Cerebellar cortex (tissue), 1 donor: ENCODE measurements around the gene SLC35B4.
"Not testable (repeated sequence)": the region's sequence is repeated elsewhere in the genome, so short reads cannot be mapped to it uniquely, and the experiment has no call there.

Experiments used
- DNase-seq: peaks from one replicate; pipeline ENCODE4 v3.0.0-alpha.2; 2015; ENCODE audit warnings: low spot score

Gene SLC35B4

GRCh38 chr7:134331393-134331792, 14.7 kb upstream of the SLC35B4 start:
- no peak for DNase-seq

GRCh38 chr7:134330974-134331373, 14.2 kb upstream of the SLC35B4 start:
- no peak for DNase-seq

DNA sequence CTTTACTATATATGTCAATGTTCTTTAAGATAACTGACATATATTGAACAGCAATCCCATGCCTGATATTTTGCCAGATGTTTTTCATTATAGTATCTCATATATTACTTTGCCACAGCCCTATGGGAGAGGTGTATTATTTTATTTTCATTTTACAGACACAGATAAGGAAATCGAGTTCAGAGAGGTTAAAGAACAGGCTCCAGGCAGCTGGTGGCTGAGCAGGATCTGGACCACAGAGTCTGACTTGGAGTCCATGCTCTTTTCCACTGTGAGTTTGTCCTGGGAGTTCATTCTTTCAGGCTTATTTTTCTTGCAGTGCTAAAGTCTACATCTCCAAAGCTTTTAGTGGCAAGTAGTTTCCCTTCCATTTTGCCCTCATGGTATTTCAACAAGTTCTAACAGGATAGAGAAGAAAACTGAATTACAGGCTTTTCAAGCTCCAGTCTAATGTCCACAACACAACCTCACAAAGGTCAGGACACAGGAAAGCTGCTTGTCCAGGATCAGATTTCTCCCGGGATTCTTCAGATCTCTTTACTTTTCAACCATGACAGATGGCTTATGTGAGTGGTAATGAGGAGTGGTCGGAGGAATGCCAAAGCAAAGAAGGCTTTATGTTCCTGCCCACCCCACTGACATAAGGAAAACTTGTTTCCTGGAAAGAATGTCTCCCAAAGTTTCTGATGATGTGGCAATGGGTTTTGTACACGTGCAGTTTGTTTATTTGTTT, 13.1 kb upstream of the SLC35B4 start:
- no peak for DNase-seq

- DNase-seq: no peak
These were observed 12.2 kb upstream of the SLC35B4 start for GRCh38 chr7:134328900-134329299.

- peak; percentile 60 for DNase-seq
These were observed 11.2 kb upstream of the SLC35B4 start for GRCh38 chr7:134327896-134328295.

DNA sequence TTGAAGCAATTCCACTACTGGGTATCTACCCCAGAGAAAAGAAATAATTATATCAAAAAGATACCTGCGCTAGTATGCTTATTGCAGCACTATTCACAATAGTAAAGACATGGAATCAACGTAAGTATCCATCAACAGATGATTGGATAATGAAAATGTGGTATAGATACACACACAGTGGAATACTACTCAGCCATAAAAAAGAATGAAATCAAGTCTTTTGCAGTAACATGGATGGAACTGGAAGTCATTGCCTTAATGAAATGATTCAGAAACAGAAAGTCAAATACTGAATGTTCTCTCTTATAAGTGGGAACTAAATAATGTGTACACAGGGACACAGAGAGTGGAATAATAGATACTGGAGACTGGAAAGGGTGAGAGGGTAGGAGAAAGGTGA, 7.4 kb upstream of the SLC35B4 start:
- no peak for DNase-seq

- no peak for DNase-seq
These were observed 3.5 kb upstream of the SLC35B4 start for GRCh38 chr7:134320201-134320600.

- no peak for DNase-seq
These were observed 1.7 kb upstream of the SLC35B4 start for GRCh38 chr7:134318443-134318842.

- DNase-seq: no peak
These were observed 704 bp upstream of the SLC35B4 start for GRCh38 chr7:134317434-134317833.

- peak; percentile 45 for DNase-seq
These were observed 821 bp downstream of the SLC35B4 start for GRCh38 chr7:134315679-134316538.

DNA sequence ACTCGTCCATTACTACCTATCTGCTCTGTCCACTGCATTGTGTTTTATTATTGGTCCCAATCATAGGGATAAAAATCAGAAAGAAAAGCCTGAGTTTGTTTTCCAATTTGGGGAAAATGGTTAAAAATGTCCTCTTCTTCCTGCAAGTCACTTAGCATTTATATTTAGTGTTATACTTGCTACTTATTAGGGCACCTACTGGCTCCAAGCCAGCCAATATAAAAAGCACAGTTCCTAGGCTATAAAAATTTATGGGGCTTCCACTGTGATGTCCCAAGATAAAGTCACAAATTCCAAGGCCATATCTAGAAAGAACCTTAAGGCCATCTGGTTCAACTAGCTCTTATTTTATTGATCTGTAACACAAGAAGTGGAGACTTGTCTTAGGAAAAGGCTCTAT, 3.2 kb downstream of the SLC35B4 start:
- no peak for DNase-seq

- DNase-seq: no peak
These were observed 4.0 kb downstream of the SLC35B4 start for GRCh38 chr7:134312717-134313116.

GRCh38 chr7:134311807-134312206, 4.9 kb downstream of the SLC35B4 start:
- no peak for DNase-seq

DNA sequence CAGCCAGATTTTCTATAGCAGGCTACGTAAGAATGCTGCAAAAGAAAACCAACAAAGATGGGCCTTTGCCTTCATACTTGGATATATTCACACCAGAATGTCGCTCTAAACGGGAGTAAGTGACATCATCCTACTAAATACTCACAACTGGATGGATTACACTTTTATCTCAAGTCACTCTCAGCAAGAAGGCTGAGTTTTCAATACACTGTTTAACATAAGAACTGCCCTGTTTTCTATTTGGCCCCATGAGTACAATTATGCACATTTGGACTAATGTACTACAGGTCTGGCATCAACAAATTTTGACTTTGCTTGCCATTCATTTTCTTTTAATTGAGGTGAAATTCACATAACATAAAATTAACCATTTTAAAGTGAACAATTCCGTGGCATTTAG, 8.2 kb downstream of the SLC35B4 start:
- no peak for DNase-seq

DNA sequence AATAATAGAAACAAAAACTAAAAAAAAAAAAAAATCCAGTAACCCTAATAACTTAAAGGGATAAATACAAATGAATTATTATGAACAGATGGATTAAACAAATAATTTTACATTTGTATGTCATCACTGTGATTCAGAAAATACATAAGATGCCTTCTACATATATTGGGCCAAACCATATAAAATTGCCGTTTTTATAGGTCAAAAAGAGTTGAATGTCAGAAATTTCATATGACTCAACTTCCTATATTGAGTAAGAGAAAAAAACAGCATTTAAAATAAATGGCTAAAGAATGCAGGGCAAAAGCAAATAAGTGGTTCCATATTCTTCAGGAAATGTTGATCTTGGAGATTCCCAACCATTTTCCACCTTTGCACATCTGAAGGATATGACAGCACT, 9.4 kb downstream of the SLC35B4 start:
- DNase-seq: no peak

GRCh38 chr7:134302120-134302519, 14.6 kb downstream of the SLC35B4 start:
- no peak for DNase-seq

DNA sequence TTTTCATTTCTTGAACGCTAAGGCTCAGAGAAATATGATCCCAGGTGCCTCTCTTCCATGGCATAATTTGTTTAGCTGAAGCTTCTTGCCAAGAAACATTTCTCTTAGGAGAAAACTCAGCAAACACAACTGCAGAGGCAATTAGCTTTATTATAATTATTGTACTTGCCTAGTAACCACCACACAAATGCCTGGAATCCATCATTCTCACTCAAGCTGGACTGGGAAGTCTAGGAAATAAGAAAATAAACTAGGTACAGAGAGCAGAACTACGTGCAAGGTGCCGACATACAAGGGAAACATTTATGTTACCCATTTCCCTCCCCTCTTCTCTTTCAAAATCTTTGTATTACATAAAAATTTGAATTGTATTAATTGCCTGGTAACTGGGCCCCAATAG, 15.1 kb downstream of the SLC35B4 start:
- no peak for DNase-seq

DNA sequence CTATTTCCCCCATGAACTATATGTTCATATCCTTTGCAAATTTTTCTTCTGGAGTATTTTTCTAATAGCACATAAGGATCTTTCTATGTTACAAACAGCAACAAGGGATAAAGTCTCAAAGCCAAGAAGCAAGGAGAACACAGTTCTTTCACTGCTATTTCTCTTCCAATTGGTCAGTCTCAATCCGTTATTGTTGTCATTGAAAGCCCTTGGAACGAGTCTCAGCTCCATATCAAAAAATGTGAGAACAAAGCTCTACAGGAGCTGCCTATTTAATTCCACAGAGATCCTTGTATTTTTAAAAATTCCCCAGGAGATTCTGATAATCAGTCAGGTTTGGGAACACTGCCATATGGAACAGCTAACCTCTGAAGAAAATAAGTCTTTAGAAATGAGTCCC, 15.7 kb downstream of the SLC35B4 start:
- peak; percentile 34 for DNase-seq

DNA sequence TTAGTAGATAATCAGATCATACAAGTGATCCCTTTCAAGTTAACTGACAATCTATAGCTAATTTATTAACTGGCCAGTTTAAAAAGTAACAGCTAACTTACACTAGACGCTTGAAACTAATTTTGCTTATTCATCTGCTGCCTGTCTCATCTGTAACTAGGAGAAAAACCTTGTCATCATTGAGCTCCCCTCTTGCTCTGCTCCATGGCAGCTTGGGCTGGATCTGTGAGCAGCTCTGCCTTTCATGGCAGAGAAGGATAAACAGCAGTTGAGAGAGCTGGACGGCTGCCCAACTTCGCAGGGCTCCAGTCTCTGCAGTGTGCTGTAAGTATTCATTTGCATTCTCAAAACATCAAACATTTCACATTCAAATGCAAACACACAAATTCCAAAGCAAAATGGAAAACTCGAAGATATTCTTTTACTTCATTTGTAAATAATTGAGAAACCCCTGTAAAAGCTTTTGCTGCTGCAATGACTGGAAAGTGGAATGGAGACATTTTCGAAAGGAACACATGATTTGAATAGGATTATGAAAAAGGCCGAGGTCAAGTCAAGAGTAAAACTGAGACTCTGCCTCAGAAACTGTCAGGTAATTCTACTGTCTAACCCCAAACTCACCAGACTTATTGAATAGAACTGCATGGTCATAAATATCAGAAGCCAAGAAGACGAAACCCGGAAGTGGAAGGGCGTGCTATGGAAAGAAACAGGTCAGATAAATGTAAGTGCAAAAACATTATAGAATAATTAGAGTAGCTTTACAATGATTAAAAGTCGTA, 17.6 kb downstream of the SLC35B4 start:
- DNase-seq: peak; percentile 93

GRCh38 chr7:134297489-134297888, 19.2 kb downstream of the SLC35B4 start:
- no peak for DNase-seq

- DNase-seq: not testable (repeated sequence)
These were observed 20.7 kb downstream of the SLC35B4 start for GRCh38 chr7:134295982-134296381.

- no peak for DNase-seq
These were observed 23.6 kb downstream of the SLC35B4 start for GRCh38 chr7:134293002-134293740.
